CD4-positive, alpha-beta T cell treated with Interleukin-21 for 1 hour (primary cell): ENCODE data around the gene NME9.

Experiments used
- DNase-seq: peaks from one replicate; pipeline ENCODE4 v3.0.0-alpha.2; 2020

Gene NME9

GRCh38 chr3:138270245-138270644 is 59.4 kb downstream of the NME9 start:
- no peak for DNase-seq

DNA sequence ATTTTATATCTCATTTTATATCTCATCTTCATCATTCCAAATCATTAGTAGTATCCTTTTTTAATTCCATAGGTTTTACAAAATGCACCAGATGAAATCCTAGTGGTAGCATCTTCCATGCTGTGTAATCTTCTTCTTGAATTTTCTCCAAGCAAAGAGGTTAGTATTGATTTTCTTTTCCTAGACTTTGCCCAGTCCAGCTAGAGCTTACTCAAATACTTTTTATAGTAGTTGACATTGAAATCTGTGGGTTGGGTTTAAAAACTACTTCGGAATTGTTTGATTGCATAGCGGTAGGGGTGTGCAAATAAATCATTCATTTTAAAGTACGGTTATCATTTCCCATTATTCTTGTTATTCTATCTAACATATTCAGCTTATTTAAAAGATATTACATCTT is 62.6 kb downstream of the NME9 start:
- DNase-seq = no peak

GRCh38 chr3:138265745-138266144 is 63.9 kb downstream of the NME9 start:
- no peak for DNase-seq

- DNase-seq = no peak
Measured at GRCh38 chr3:138263104-138263503, 66.5 kb downstream of the NME9 start.

DNA sequence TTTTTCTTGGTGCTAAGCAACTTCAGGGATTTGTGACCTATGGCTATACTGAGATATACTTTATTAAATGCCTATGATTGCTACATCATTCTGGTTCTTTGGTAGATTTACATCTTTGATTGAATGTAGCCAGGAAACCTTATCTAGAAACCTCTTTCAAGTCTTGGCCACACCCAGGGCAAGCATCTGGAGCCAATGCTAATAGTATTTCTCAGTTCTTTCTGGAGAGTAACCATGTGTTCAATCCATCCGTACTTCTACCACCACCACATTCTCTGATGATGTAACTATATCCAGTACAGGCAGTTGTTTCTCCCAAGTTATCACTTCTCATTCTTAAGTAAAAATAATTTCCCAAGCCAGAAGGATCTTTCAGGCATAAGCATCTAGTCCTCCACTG is 69.0 kb downstream of the NME9 start:
- DNase-seq = no peak

DNA sequence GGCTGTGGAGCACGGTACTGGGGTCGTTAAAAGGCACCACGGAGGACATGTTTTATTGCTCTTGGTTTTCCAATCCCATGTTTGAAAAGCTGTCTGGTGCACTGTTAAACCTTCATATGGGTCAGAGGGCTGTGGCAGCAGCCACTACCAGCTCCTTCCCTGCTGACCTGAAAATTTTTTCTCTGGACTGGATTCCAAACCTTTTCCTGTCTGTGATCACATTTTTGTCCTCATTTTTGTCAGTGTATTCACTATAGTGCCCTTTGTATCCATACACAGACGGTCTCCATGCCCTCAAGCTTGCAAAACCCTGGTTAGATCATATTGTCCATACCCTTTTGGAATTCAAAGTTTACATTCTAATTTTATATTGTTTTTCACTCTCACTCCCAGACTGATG is 70.5 kb downstream of the NME9 start:
- no peak for DNase-seq

- no peak for DNase-seq
Measured at GRCh38 chr3:138257986-138258385, 71.7 kb downstream of the NME9 start.

GRCh38 chr3:138256022-138256421 is 73.6 kb downstream of the NME9 start:
- no peak for DNase-seq

GRCh38 chr3:138254216-138254615 is 75.4 kb downstream of the NME9 start:
- DNase-seq = no peak

GRCh38 chr3:138253609-138254008 is 76.0 kb downstream of the NME9 start:
- DNase-seq = no peak
